GM12878 (cell line): ENCODE results near the gene LIMD2. TPM values are rescaled to one million over a fixed set of nuclear protein-coding genes. Genes with fewer than 3 reads are reported as not detected.

Experiments used
- ATAC-seq: fragments of 200-7000 bp; cut with Tn5 transposase; 3 replicates; pipeline ENCODE4 v1.9.1; 2020; ENCODE audit warnings: mild to moderate bottlenecking, moderate library complexity
- BruUV-seq: library from RNA; stranded (reverse); fragments of 400-500 nt; replicated peaks from 2 replicates; lab custom pipeline; 2021; lab: Mats Ljungman, UMichigan
- CTCF ChIA-PET: fragments of 300-600 bp; sonication (Branson Sonifier 250); formaldehyde crosslinking; extraction: SDS; loops from one replicate; lab custom pipeline; 2021; ENCODE audit warnings: inconsistent platforms; lab: Yijun Ruan, JAX
- POLR2A ChIA-PET: fragments of 350-600 bp; formaldehyde crosslinking; extraction: SDS; loops from one replicate; lab custom pipeline; 2021; ENCODE audit warnings: inconsistent platforms; lab: Charles Lee
- RAD21 ChIA-PET: fragments of 300-600 bp; sonication (Branson Sonifier 250); formaldehyde crosslinking; loops from one replicate; lab custom pipeline; 2023; ENCODE audit warnings: antibody characterized with exemption; ENCODE audit not compliant: unreplicated experiment; lab: Charles Lee
- SMC1A ChIA-PET: fragments of 300-600 bp; sonication (Branson Sonifier 250); formaldehyde crosslinking; loops from one replicate; lab custom pipeline; 2023; ENCODE audit not compliant: unreplicated experiment, uncharacterized antibody; lab: Charles Lee
- DNase-seq: peaks from one replicate; pipeline ENCODE4 v3.0.0-alpha.2; 2011; ENCODE audit warnings: low read depth, low spot score
- FAIRE-seq: peaks from 3 replicates; lab custom pipeline; 2011; peaks lifted over from hg19 to GRCh38; lab: Jason Lieb, UNC
- H2AFZ ChIP-seq: 2 replicates; pipeline ENCODE4 v1.6.0; 2011; ENCODE audit warnings: low read depth, low read length, control low read depth; ENCODE audit not compliant: control insufficient read depth
- H3K27ac ChIP-seq: 2 replicates; pipeline ENCODE4 v1.5.1; 2011; ENCODE audit warnings: control low read depth; ENCODE audit not compliant: control insufficient read depth, insufficient read depth
- H3K27me3 ChIP-seq, 2 experiments: replicated peaks in 1 of 2; 2 replicates each; pipeline versions ENCODE4 v1.6.0 to v1.6.1; 2011; ENCODE audit warnings: low read length in 1 of 2; ENCODE audit not compliant: control insufficient read depth in 2 of 2, insufficient read depth in 2 of 2
- H3K36me3 ChIP-seq, 2 experiments: 2 replicates each; pipeline ENCODE4 v1.5.1; 2011; ENCODE audit warnings: low read length in 1 of 2; ENCODE audit not compliant: control insufficient read depth in 2 of 2, insufficient read depth in 2 of 2
- H3K4me1 ChIP-seq: 2 replicates; pipeline ENCODE4 v1.6.1; 2011; ENCODE audit warnings: mild to moderate bottlenecking, low read length, moderate library complexity, mixed read lengths; ENCODE audit not compliant: control insufficient read depth, insufficient read depth
- H3K4me2 ChIP-seq: 2 replicates; pipeline ENCODE4 v1.6.0; 2011; ENCODE audit warnings: control low read depth; ENCODE audit not compliant: control insufficient read depth, insufficient read depth
- H3K4me3 ChIP-seq: fragments of 200-600 bp; sonication (generic); 2 replicates; pipeline ENCODE4 v1.5.1; 2016
- H3K79me2 ChIP-seq: 2 replicates; pipeline ENCODE4 v1.6.0; 2011; ENCODE audit warnings: low read length; ENCODE audit not compliant: control insufficient read depth, insufficient read depth
- H3K9ac ChIP-seq: 2 replicates; pipeline ENCODE4 v1.8.0; 2011; ENCODE audit warnings: low read length, control low read depth, mixed read lengths; ENCODE audit not compliant: control insufficient read depth, insufficient read depth
- H3K9me3 ChIP-seq: replicated peaks from 3 replicates; pipeline ENCODE4 v1.5.1; 2011; ENCODE audit warnings: mild to moderate bottlenecking, low read length; ENCODE audit not compliant: control insufficient read depth, insufficient read depth
- H4K20me1 ChIP-seq: 2 replicates; pipeline ENCODE4 v1.6.0; 2011; ENCODE audit not compliant: control insufficient read depth, insufficient read depth
- BHLHE40 ChIP-seq, 2 experiments: fragments of 450-650 bp in 1 of 2; IDR thresholded peaks; 2 replicates each; pipeline ENCODE4 v1.6.1; 2011 to 2017; ENCODE audit warnings: low read depth in 2 of 2, borderline replicate concordance in 1 of 2, improper control_type of control experiment in 1 of 2, low read length in 1 of 2, mild to moderate bottlenecking in 1 of 2
- BRCA1 ChIP-seq: IDR thresholded peaks from 2 replicates; pipeline ENCODE4 v1.6.1; 2011; ENCODE audit warnings: low read depth, low read length, improper control_type of control experiment
- EP300 ChIP-seq, 2 experiments: fragments of 150-350 bp in 1 of 2; IDR thresholded peaks; 2 replicates each; pipeline ENCODE4 v1.6.1; 2011 to 2012; ENCODE audit warnings: low read depth in 2 of 2, low read length in 2 of 2, borderline replicate concordance in 1 of 2, improper control_type of control experiment in 1 of 2, inconsistent platforms in 1 of 2; ENCODE audit not compliant: control insufficient read depth in 1 of 2
- IRF4 ChIP-seq: IDR thresholded peaks from 2 replicates; pipeline ENCODE4 v1.6.1; 2011; ENCODE audit warnings: low read depth, low read length
- JUND ChIP-seq: IDR thresholded peaks from 2 replicates; pipeline ENCODE4 v1.6.1; 2012; ENCODE audit warnings: low read depth, mild to moderate bottlenecking, low read length, improper control_type of control experiment, moderate library complexity
- NBN ChIP-seq: fragments of 450-650 bp; IDR thresholded peaks from 2 replicates; pipeline ENCODE4 v1.6.1; 2016
- NR2C1 ChIP-seq: fragments of 450-650 bp; IDR thresholded peaks from 2 replicates; pipeline ENCODE4 v1.6.1; 2017; ENCODE audit warnings: antibody characterized with exemption, mild to moderate bottlenecking, moderate library complexity
- NR2F1 ChIP-seq: fragments of 450-650 bp; conservative IDR thresholded peaks from 2 replicates; pipeline ENCODE4 v1.6.1; 2017; ENCODE audit warnings: mild to moderate bottlenecking
- NRF1 ChIP-seq: conservative IDR thresholded peaks from 2 replicates; pipeline ENCODE4 v1.6.1; 2011; ENCODE audit warnings: mild to moderate bottlenecking, low read depth, low read length, improper control_type of control experiment
- RAD21 ChIP-seq: IDR thresholded peaks from 2 replicates; pipeline ENCODE4 v1.6.1; 2011; ENCODE audit warnings: mild to moderate bottlenecking, low read depth, low read length, moderate library complexity; ENCODE audit not compliant: insufficient read depth
- RAD51 ChIP-seq: fragments of 450-650 bp; IDR thresholded peaks from 2 replicates; pipeline ENCODE4 v1.6.1; 2016; ENCODE audit warnings: moderate library complexity, mild to moderate bottlenecking, inconsistent platforms
- RB1 ChIP-seq: fragments of 450-650 bp; formaldehyde crosslinking; IDR thresholded peaks from 2 replicates; pipeline ENCODE4 v1.6.1; 2017; ENCODE audit warnings: mild to moderate bottlenecking, borderline replicate concordance
- SMC3 ChIP-seq: IDR thresholded peaks from 2 replicates; pipeline ENCODE4 v1.6.1; 2011; ENCODE audit warnings: low read length, improper control_type of control experiment, borderline replicate concordance
- WGBS: methylation state at CpG from one replicate; pipeline ENCODE4 v1.1.6; 2016; ENCODE audit warnings: low lambda C conversion rate; ENCODE audit not compliant: insufficient replicate concordance, insufficient coverage; ENCODE audit errors: missing lambda C conversion rate; 5-methylcytosine and 5-hydroxymethylcytosine counted together
- in situ Hi-C: fragments of 300-500 bp; cut with MboI; formaldehyde crosslinking; loops from 9 replicates; pipeline ENCODE4 v1.14.3; 2018; ENCODE audit warnings: mixed read lengths
- intact Hi-C: fragments of 100-400 bp; cut with micrococcal nuclease; formaldehyde crosslinking; loops from one replicate; pipeline ENCODE4 v1.14.2; 2022; ENCODE audit not compliant: unreplicated experiment
- polyA plus RNA-seq, 11 experiments: library from polyadenylated mRNA; depleted of rRNA in 4 of 11; unstranded in 6 of 11; stranded (reverse) in 5 of 11; fragments of >200 nt; fragmentation: Nextera tagmentation in 4 of 11; fragmentation: Illumina TruSeq in 1 of 11; extraction: Ambion mirVana in 4 of 11; extraction: Trizol in 1 of 11; gene quantifications; 1 replicate in 1 of 11; 2 replicates in 10 of 11; pipeline versions ENCODE4 v1.2.1 to v1.2.3, GENCODE V29; 2011 to 2016; ENCODE audit warnings: inconsistent platforms in 2 of 11, missing spikeins in 2 of 11, low read depth in 1 of 11
- total RNA-seq, 4 experiments: library from RNA; depleted of rRNA in 3 of 4; stranded (reverse); fragments of >200 nt in 3 of 4; fragmentation: Illumina TruSeq in 1 of 4; extraction: Trizol in 1 of 4; gene quantifications; 2 replicates each; pipeline versions ENCODE4 v1.2.1 to v1.2.3, GENCODE V29; 2013 to 2021
- TF ChIP-seq, protein P1 (sequence below): IDR thresholded peaks from 2 replicates; pipeline ENCODE4 v1.6.1; 2011; ENCODE audit warnings: borderline replicate concordance, low read depth, mild to moderate bottlenecking, moderate library complexity, mixed read lengths, low read length; ENCODE audit not compliant: insufficient read depth; ENCODE audit errors: extremely low read length
- TF ChIP-seq, protein P2 (sequence below), 3 experiments: IDR thresholded peaks in 2 of 3; conservative IDR thresholded peaks in 1 of 3; 2 replicates each; pipeline ENCODE4 v1.5.1; 2011; ENCODE audit warnings: low read depth in 3 of 3, low read length in 3 of 3, mild to moderate bottlenecking in 3 of 3, control low read depth in 2 of 3, moderate library complexity in 2 of 3, inconsistent platforms in 1 of 3, mixed read lengths in 1 of 3; ENCODE audit not compliant: control insufficient read depth in 2 of 3, insufficient read depth in 1 of 3; ENCODE audit errors: extremely low read depth in 1 of 3
- TF ChIP-seq, protein P3 (sequence below): fragments of 450-650 bp; IDR thresholded peaks from 2 replicates; pipeline ENCODE4 v1.6.1; 2017; ENCODE audit warnings: mild to moderate bottlenecking, moderate library complexity

Gene LIMD2
- total and polyA plus RNA-seq, 10 of the 15 experiments (the other 5 are each of a cell fraction or from before 2014, with no cell fraction given), result 1.1 to 339 (median 181) TPM

DNA sequence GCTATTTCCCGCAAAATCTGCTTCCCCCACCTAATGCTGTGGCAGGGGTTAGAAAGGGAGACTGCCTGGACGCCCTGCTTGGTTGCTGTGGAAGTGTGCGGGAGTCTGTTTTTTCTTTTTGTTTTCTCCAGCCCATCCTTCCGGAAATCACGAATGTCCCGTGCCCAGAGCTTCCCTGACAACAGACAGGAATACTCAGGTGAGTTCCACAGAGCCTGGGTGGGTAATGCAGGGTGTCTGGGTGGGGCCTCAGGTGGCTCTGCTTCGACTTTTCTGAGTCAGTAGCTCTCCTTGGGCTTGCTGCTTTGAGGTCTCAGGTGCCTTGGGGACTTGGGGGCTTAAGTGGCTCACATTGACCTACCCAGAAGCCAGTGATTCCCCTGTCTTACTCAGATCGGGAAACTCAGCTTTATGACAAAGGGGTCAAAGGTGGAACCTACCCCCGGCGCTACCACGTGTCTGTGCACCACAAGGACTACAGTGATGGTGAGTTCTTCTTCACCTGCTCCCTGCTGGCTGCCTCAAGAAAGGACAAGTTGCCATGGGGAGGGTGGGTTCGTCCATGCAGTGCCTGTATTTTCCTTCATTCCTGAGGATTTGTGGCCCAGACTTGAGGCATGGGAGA lies 11.4 kb downstream of the LIMD2 start:
- intact Hi-C loops, result no loop called here
- H3K79me2 ChIP-seq, result no peaks in the 10 kb centered on the region
- H3K4me1 ChIP-seq, result no peaks in the 10 kb centered on the region
- no peak for DNase-seq
- peaks cover 0 to 22% of the 10 kb centered on the region in 2 experiments for H3K36me3 ChIP-seq
- ChIA-PET RAD21 (interaction anchor here (0.7 to 1.7 kb wide), 10 partner anchors 9 to 263 kb away, joined by 3 to 7 read pairs (median 4); partner anchors contain the start of gene MAP3K3), POLR2A (interaction anchor here (1.2 to 2.9 kb wide), 2 partner anchors 9 to 66 kb away, joined by 3 to 17 read pairs; partner anchors contain the start of gene MAP3K3), CTCF (interaction anchor here (0.6 to 2.2 kb wide), 9 partner anchors 8 to 263 kb away, joined by 3 to 11 read pairs (median 5); partner anchors contain the start of gene MAP3K3), SMC1A (interaction anchor here (0.8 to 1.9 kb wide), 5 partner anchors 9 to 64 kb away, joined by 3 to 15 read pairs (median 4); no protein-coding TSS in a partner anchor)
- in situ Hi-C loops, result no loop called here
- H3K4me3 ChIP-seq, result no peak overlapping the region
- no TSS peak for BruUV-seq
- no peaks in the 10 kb centered on the region for H4K20me1 ChIP-seq
- no peak overlapping the region for H3K27ac ChIP-seq
- FAIRE-seq, result no peak
- no peak overlapping the region for H3K4me2 ChIP-seq
- H2AFZ ChIP-seq, result no peak overlapping the region
- no peaks in the 10 kb centered on the region for H3K27me3 ChIP-seq
- H3K9me3 ChIP-seq, result no peaks in the 10 kb centered on the region
- WGBS, result 37% methylated on average over 12 of the region's 12 CpGs
- H3K9ac ChIP-seq, result no peak overlapping the region
- peak; percentile 82 for ATAC-seq
- TF ChIP-seq BHLHE40 (IDR thresholded peaks at IDR 0.05; ENCODE audit: borderline replicate concordance in 1 of 2, low read depth in 2 of 2, low read length in 1 of 2), result peak in 1 of 2 experiments; percentile 43; a peak in 1 of 4 replicates
- TF ChIP-seq RAD51, result peak; percentile 67; the same call in 1 of the 2 replicates
- TF ChIP-seq JUND, result no peak
- TF ChIP-seq, protein P1, sequence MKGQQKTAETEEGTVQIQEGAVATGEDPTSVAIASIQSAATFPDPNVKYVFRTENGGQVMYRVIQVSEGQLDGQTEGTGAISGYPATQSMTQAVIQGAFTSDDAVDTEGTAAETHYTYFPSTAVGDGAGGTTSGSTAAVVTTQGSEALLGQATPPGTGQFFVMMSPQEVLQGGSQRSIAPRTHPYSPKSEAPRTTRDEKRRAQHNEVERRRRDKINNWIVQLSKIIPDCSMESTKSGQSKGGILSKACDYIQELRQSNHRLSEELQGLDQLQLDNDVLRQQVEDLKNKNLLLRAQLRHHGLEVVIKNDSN, result peak; percentile 17
- TF ChIP-seq RB1, result no peak
- no peak for TF ChIP-seq NRF1
- TF ChIP-seq EP300 (IDR thresholded peaks at IDR 0.05; ENCODE audit: borderline replicate concordance in 1 of 2, control insufficient read depth in 1 of 2, low read depth in 2 of 2, low read length in 2 of 2), result no peak
- TF ChIP-seq, protein P2, sequence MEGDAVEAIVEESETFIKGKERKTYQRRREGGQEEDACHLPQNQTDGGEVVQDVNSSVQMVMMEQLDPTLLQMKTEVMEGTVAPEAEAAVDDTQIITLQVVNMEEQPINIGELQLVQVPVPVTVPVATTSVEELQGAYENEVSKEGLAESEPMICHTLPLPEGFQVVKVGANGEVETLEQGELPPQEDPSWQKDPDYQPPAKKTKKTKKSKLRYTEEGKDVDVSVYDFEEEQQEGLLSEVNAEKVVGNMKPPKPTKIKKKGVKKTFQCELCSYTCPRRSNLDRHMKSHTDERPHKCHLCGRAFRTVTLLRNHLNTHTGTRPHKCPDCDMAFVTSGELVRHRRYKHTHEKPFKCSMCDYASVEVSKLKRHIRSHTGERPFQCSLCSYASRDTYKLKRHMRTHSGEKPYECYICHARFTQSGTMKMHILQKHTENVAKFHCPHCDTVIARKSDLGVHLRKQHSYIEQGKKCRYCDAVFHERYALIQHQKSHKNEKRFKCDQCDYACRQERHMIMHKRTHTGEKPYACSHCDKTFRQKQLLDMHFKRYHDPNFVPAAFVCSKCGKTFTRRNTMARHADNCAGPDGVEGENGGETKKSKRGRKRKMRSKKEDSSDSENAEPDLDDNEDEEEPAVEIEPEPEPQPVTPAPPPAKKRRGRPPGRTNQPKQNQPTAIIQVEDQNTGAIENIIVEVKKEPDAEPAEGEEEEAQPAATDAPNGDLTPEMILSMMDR (IDR thresholded peaks at IDR 0.05 in 2 of 3, conservative IDR thresholded peaks at IDR 0.05 in 1 of 3; ENCODE audit: control insufficient read depth in 2 of 3, extremely low read depth in 1 of 3, insufficient read depth in 1 of 3, low read depth in 3 of 3, low read length in 3 of 3), result peak in 1 of 3 experiments; percentile 28; a peak in 1 of 6 replicates
- TF ChIP-seq BRCA1, result no peak
- TF ChIP-seq IRF4, result peak; percentile 53; the same call in 1 of the 2 replicates
- TF ChIP-seq NR2C1, result peak; percentile 84
- TF ChIP-seq NR2F1, result peak; percentile 93
- TF ChIP-seq SMC3, result peak; percentile 12; the same call in 1 of the 2 replicates
- peak; percentile 35; the same call in 1 of the 2 replicates for TF ChIP-seq RAD21
- 0 out of 2 replicates have a peak, but pooled peaks have one; percentile 34 for TF ChIP-seq NBN
- TF ChIP-seq, protein P3, sequence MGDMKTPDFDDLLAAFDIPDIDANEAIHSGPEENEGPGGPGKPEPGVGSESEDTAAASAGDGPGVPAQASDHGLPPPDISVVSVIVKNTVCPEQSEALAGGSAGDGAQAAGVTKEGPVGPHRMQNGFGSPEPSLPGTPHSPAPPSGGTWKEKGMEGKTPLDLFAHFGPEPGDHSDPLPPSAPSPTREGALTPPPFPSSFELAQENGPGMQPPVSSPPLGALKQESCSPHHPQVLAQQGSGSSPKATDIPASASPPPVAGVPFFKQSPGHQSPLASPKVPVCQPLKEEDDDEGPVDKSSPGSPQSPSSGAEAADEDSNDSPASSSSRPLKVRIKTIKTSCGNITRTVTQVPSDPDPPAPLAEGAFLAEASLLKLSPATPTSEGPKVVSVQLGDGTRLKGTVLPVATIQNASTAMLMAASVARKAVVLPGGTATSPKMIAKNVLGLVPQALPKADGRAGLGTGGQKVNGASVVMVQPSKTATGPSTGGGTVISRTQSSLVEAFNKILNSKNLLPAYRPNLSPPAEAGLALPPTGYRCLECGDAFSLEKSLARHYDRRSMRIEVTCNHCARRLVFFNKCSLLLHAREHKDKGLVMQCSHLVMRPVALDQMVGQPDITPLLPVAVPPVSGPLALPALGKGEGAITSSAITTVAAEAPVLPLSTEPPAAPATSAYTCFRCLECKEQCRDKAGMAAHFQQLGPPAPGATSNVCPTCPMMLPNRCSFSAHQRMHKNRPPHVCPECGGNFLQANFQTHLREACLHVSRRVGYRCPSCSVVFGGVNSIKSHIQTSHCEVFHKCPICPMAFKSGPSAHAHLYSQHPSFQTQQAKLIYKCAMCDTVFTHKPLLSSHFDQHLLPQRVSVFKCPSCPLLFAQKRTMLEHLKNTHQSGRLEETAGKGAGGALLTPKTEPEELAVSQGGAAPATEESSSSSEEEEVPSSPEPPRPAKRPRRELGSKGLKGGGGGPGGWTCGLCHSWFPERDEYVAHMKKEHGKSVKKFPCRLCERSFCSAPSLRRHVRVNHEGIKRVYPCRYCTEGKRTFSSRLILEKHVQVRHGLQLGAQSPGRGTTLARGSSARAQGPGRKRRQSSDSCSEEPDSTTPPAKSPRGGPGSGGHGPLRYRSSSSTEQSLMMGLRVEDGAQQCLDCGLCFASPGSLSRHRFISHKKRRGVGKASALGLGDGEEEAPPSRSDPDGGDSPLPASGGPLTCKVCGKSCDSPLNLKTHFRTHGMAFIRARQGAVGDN, result peak; percentile 92
